ENCODE results near the gene RANBP17.

DNA sequence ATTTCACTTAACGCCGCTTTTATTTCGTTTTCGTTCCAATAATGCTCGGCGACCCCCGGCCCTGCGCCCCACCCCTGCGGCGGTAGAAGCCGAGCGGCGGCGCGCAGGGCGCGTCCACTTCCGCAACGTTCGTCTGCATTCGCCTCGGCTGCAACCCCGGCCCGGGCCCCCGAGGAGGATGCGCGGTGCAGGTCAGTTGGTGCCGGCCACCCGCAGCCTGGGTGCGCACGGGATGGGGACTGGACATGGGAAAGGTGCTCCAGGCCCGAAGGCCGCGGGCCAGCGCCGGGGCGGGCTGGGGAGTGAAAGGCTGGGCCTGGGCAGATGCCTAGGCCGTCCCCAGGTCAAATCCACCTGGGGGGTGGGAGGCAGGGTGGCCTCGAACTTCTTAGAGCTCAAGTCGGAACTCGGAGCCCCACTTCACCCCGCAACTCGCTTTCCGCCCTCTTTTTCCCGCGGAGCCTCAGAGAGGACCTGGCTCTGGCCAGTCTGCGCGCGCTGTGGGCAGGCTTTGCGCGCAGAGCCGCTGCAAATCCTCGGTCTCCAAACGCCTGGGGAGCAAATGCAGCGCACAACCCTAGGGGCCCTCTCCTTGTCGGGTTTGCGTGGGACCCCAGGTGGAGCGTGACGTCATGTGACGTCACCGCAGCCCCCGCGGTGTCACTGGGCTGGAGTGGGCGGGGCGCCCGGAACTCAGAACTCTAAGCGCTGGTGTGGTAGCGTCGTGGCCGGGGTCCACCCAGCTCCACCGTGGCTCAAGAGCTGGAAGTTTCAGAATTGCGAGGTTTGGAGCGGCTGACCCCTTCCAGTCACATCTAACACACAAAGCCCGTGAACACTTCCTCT lies 450.5 kb downstream of the RANBP17 start:
- TF ChIP-seq CTCF (IDR thresholded peaks at IDR 0.05) (no peak), NFIC (IDR thresholded peaks at IDR 0.05; ENCODE audit: borderline replicate concordance) (no peak), CHD2 (IDR thresholded peaks at IDR 0.05; ENCODE audit: low read length, partially characterized antibody) (no peak), REST (IDR thresholded peaks at IDR 0.05; ENCODE audit: low read depth, low read length) (no peak)

Measured in SK-N-SH (cell line).